ENCODE data around the gene DLGAP1.
"Not testable (repeated sequence)": the region's sequence is repeated elsewhere in the genome, so short reads cannot be mapped to it uniquely, and the experiment has no call there.

The DLGAP1 gene

DNA sequence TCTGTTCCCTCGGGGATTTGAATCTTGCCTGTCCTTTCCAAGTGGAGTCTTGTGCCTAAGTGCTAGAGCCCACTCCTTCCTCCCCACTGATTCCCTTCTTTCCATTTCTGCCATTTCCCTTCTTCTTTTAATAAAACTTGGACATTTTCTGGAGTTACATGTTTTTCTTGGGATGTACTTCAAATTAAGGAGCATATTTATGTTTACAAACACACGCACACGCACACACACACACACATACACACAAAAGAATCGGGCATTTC, 850.9 kb downstream of the DLGAP1 start:
- H3K4me1 ChIP-seq (ENCODE audit: insufficient read depth, poor library complexity, severe bottlenecking) = peaks cover 25% of the 10 kb centered on the region
- H3K9me3 ChIP-seq (ENCODE audit: severe bottlenecking) = no peaks in the 10 kb centered on the region
- DNase-seq (ENCODE audit: low spot score) (no peak), ATAC-seq (ENCODE audit: low read depth) (no peak)
- peak overlapping the region; percentile 33 for H3K4me3 ChIP-seq (ENCODE audit: severe bottlenecking)
- peak overlapping the region; percentile 99 for H3K27ac ChIP-seq (ENCODE audit: poor library complexity, severe bottlenecking)
- H3K36me3 ChIP-seq (ENCODE audit: low read depth) = no peaks in the 10 kb centered on the region
- TF ChIP-seq, protein P1, sequence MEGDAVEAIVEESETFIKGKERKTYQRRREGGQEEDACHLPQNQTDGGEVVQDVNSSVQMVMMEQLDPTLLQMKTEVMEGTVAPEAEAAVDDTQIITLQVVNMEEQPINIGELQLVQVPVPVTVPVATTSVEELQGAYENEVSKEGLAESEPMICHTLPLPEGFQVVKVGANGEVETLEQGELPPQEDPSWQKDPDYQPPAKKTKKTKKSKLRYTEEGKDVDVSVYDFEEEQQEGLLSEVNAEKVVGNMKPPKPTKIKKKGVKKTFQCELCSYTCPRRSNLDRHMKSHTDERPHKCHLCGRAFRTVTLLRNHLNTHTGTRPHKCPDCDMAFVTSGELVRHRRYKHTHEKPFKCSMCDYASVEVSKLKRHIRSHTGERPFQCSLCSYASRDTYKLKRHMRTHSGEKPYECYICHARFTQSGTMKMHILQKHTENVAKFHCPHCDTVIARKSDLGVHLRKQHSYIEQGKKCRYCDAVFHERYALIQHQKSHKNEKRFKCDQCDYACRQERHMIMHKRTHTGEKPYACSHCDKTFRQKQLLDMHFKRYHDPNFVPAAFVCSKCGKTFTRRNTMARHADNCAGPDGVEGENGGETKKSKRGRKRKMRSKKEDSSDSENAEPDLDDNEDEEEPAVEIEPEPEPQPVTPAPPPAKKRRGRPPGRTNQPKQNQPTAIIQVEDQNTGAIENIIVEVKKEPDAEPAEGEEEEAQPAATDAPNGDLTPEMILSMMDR (IDR thresholded peaks at IDR 0.05; ENCODE audit: poor library complexity, severe bottlenecking) = no peak
- no peaks in the 10 kb centered on the region for H3K27me3 ChIP-seq (ENCODE audit: insufficient read depth, poor library complexity, severe bottlenecking)

DNA sequence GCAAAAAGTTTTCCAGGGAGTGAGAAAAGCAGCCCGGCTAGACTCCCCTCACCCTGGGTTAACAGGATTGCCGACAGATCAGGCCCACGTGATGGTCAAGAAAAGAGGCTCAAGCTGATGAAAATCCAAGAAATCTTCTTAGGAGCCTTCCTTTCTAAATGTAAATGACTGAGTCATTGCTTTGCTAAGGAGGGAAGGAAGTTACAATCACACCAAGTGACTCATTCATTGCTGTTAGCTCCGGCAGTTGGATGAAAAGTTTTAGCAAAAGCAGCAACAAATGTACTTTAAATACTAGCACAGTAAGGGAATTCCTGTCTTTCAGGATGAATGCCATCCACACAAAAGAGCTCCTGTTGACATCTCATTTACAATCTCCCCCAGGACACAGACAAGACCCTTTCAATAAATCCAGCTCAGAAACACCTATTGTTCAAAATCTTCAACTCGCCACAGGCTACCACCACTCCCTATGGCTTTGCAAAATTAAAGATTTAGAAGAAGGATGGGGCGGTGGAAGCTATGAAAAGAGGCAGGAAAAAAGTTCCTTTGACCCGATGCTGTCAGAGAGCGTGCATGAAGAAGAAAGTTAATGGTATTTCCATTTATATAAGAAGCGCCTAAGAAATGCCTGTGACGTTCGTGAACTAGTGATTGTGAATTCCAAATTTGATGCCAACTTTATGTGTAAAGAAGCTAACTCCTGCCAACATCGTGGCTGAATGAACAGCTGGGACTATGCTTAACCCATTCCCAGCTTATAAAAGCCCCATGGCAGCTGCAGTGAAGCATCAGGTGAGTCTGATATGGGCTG, 851.5 kb downstream of the DLGAP1 start:
- ATAC-seq (ENCODE audit: low read depth) (peak; percentile 64), DNase-seq (ENCODE audit: low spot score) (no peak)
- H3K27me3 ChIP-seq (ENCODE audit: insufficient read depth, poor library complexity, severe bottlenecking) = no peaks in the 10 kb centered on the region
- peak overlapping the region; percentile 33 for H3K4me3 ChIP-seq (ENCODE audit: severe bottlenecking)
- TF ChIP-seq, protein P1 (IDR thresholded peaks at IDR 0.05; ENCODE audit: poor library complexity, severe bottlenecking) = no peak
- peaks cover 25% of the 10 kb centered on the region for H3K4me1 ChIP-seq (ENCODE audit: insufficient read depth, poor library complexity, severe bottlenecking)
- H3K9me3 ChIP-seq (ENCODE audit: severe bottlenecking) = no peaks in the 10 kb centered on the region
- peak overlapping the region; percentile 99 for H3K27ac ChIP-seq (ENCODE audit: poor library complexity, severe bottlenecking)
- H3K36me3 ChIP-seq (ENCODE audit: low read depth) = no peaks in the 10 kb centered on the region

DNA sequence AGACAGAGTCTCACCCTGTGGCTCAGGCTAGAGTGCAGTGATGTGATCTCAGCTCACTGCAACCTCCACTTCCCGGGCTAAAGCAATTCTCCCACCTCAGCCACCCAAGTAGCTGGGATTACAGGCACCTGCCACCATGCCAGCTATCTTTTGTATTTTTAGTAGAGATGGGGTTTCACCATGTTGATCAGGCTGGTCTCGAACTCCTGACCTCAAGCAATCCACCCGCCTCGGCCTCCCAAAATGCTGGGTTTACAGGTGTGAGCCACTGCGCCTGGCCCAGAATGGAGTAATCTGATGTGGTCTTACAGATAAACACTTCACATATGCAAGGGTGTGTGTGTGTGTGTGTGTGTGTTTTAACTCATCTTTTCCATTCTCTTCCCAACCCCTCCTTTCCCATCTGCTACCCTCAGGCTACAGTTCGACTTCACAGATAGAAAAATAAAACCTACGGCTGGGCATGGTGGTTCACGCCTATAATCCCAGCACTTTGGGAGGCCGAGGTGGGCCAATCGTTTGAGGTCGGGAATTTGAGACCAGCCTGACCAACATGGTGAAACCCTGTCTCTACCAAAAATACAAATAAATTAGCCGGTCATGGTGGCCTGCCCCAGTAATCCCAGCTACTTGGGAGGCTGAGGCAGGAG, 853.9 kb downstream of the DLGAP1 start:
- not testable (repeated sequence) for H3K36me3 ChIP-seq (ENCODE audit: low read depth); DNase-seq (ENCODE audit: low spot score); H3K27me3 ChIP-seq (ENCODE audit: insufficient read depth, poor library complexity, severe bottlenecking); H3K4me3 ChIP-seq (ENCODE audit: severe bottlenecking); ATAC-seq (ENCODE audit: low read depth); H3K9me3 ChIP-seq (ENCODE audit: severe bottlenecking)
- peaks cover 30% of the 10 kb centered on the region for H3K4me1 ChIP-seq (ENCODE audit: insufficient read depth, poor library complexity, severe bottlenecking)
- H3K27ac ChIP-seq (ENCODE audit: poor library complexity, severe bottlenecking) = peak overlapping the region; percentile 99

DNA sequence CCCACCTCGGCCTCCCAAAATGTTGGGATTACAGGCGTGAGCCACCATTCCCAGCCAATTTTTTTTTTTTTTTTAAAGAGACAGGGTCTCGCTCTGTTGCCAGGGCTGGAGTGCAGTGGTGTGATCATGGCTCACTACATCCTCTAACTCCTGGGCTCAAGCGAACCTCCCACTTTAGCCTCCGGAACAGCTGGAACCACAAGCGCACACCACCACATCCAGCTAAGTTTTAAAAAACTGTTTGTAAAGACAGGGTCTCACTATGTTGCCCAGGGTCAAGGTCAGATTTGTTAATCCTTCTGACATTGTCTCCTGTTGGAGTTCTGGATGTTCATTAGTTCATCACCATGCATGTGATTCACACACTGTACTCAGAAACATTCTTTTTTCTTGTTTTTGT, 855.2 kb downstream of the DLGAP1 start:
- H3K4me1 ChIP-seq (ENCODE audit: insufficient read depth, poor library complexity, severe bottlenecking) = peaks cover 35% of the 10 kb centered on the region

DNA sequence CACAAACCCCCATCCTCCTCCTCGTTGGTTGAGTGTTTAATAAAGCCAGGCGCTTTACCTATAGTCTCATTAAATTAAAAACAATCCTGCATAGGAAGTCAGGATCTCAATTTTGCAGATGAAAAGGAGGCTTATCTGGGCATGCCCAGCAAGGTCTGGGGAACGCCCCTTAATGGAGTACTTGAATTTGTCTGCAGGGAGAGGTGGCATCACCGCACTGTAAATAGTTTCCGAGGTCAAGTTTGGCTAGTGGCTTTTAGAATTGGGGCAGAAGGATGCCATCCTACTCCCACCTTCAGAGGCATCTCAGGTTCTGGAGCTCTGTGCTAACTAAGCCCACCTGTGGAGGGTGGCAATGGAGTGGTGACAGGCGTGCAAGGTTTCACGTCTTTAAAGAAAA, 855.9 kb downstream of the DLGAP1 start:
- Histone ChIP-seq H3K4me1 (ENCODE audit: insufficient read depth, poor library complexity, severe bottlenecking) (peaks cover 35% of the 10 kb centered on the region), H3K36me3 (ENCODE audit: low read depth) (no peaks in the 10 kb centered on the region), H3K27me3 (ENCODE audit: insufficient read depth, poor library complexity, severe bottlenecking) (no peaks in the 10 kb centered on the region), H3K4me3 (ENCODE audit: severe bottlenecking) (no peak overlapping the region), H3K9me3 (ENCODE audit: severe bottlenecking) (no peaks in the 10 kb centered on the region), H3K27ac (ENCODE audit: poor library complexity, severe bottlenecking) (no peak overlapping the region)
- TF ChIP-seq, protein P1 (IDR thresholded peaks at IDR 0.05; ENCODE audit: poor library complexity, severe bottlenecking) = no peak
- ATAC-seq (ENCODE audit: low read depth) (no peak), DNase-seq (ENCODE audit: low spot score) (no peak)

More for the DNA sequence above, 855.2 kb downstream of the DLGAP1 start:
- H3K27ac ChIP-seq (ENCODE audit: poor library complexity, severe bottlenecking) = no peak overlapping the region
- H3K27me3 ChIP-seq (ENCODE audit: insufficient read depth, poor library complexity, severe bottlenecking) = no peaks in the 10 kb centered on the region
- TF ChIP-seq, protein P1 (IDR thresholded peaks at IDR 0.05; ENCODE audit: poor library complexity, severe bottlenecking) = no peak
- ATAC-seq (ENCODE audit: low read depth) (no peak), DNase-seq (ENCODE audit: low spot score) (no peak)
- no peaks in the 10 kb centered on the region for H3K36me3 ChIP-seq (ENCODE audit: low read depth)
- H3K4me3 ChIP-seq (ENCODE audit: severe bottlenecking) = no peak overlapping the region
- H3K9me3 ChIP-seq (ENCODE audit: severe bottlenecking) = no peaks in the 10 kb centered on the region

Measured in RWPE2 (cell line).